ENCODE results near the gene HBA1.
"Not testable (repeated sequence)": the region's sequence is repeated elsewhere in the genome, so short reads cannot be mapped to it uniquely, and the experiment has no call there.

DNA sequence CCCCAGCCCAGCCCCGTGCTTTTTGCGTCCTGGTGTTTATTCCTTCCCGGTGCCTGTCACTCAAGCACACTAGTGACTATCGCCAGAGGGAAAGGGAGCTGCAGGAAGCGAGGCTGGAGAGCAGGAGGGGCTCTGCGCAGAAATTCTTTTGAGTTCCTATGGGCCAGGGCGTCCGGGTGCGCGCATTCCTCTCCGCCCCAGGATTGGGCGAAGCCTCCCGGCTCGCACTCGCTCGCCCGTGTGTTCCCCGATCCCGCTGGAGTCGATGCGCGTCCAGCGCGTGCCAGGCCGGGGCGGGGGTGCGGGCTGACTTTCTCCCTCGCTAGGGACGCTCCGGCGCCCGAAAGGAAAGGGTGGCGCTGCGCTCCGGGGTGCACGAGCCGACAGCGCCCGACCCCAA is 474 bp upstream of the HBA1 start:
- TF ChIP-seq, protein P1, sequence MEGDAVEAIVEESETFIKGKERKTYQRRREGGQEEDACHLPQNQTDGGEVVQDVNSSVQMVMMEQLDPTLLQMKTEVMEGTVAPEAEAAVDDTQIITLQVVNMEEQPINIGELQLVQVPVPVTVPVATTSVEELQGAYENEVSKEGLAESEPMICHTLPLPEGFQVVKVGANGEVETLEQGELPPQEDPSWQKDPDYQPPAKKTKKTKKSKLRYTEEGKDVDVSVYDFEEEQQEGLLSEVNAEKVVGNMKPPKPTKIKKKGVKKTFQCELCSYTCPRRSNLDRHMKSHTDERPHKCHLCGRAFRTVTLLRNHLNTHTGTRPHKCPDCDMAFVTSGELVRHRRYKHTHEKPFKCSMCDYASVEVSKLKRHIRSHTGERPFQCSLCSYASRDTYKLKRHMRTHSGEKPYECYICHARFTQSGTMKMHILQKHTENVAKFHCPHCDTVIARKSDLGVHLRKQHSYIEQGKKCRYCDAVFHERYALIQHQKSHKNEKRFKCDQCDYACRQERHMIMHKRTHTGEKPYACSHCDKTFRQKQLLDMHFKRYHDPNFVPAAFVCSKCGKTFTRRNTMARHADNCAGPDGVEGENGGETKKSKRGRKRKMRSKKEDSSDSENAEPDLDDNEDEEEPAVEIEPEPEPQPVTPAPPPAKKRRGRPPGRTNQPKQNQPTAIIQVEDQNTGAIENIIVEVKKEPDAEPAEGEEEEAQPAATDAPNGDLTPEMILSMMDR (IDR thresholded peaks at IDR 0.05) = not testable (repeated sequence)
- not testable (repeated sequence) for TF ChIP-seq ELF4 (CRISPR knock-in tag; IDR thresholded peaks at IDR 0.05; ENCODE audit: low read depth); GTF2I (CRISPR knock-in tag; conservative IDR thresholded peaks at IDR 0.05); ETV6 (CRISPR knock-in tag; IDR thresholded peaks at IDR 0.05); NFYB (CRISPR knock-in tag; conservative IDR thresholded peaks at IDR 0.05; ENCODE audit: low read depth); ZNF423 (CRISPR knock-in tag; IDR thresholded peaks at IDR 0.05); ZBTB21 (CRISPR knock-in tag; IDR thresholded peaks at IDR 0.05; ENCODE audit: borderline replicate concordance); NR2C2 (CRISPR knock-in tag; IDR thresholded peaks at IDR 0.05); TP53 (CRISPR knock-in tag; IDR thresholded peaks at IDR 0.05); JAZF1 (CRISPR knock-in tag; IDR thresholded peaks at IDR 0.05); CBFB (CRISPR knock-in tag; IDR thresholded peaks at IDR 0.05; ENCODE audit: low read depth)
- TF ChIP-seq, protein P2, sequence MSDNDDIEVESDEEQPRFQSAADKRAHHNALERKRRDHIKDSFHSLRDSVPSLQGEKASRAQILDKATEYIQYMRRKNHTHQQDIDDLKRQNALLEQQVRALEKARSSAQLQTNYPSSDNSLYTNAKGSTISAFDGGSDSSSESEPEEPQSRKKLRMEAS (CRISPR knock-in tag; IDR thresholded peaks at IDR 0.05) = not testable (repeated sequence)
- TF ChIP-seq, protein P3, sequence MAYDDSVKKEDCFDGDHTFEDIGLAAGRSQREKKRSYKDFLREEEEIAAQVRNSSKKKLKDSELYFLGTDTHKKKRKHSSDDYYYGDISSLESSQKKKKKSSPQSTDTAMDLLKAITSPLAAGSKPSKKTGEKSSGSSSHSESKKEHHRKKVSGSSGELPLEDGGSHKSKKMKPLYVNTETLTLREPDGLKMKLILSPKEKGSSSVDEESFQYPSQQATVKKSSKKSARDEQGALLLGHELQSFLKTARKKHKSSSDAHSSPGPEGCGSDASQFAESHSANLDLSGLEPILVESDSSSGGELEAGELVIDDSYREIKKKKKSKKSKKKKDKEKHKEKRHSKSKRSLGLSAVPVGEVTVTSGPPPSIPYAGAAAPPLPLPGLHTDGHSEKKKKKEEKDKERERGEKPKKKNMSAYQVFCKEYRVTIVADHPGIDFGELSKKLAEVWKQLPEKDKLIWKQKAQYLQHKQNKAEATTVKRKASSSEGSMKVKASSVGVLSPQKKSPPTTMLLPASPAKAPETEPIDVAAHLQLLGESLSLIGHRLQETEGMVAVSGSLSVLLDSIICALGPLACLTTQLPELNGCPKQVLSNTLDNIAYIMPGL (CRISPR knock-in tag; IDR thresholded peaks at IDR 0.05) = not testable (repeated sequence)

Data from WTC11 (cell line).